SU-DHL-6 (cell line): ENCODE results near the gene FAAP100.

ENCODE experiments used
- H2AFZ ChIP-seq: fragments of 200-600 bp; sonication (generic); 2 replicates; pipeline ENCODE4 v1.6.1; 2014; ENCODE audit warnings: low read depth, mild to moderate bottlenecking, moderate library complexity, mixed read lengths, antibody characterized with exemption, low read length; ENCODE audit not compliant: severe bottlenecking
- H3F3A ChIP-seq: fragments of 200-600 bp; shearing (Covaris generic); 2 replicates; pipeline ENCODE4 v1.6.0; 2016; ENCODE audit warnings: antibody characterized with exemption, mild to moderate bottlenecking; ENCODE audit not compliant: insufficient read depth
- H3K27ac ChIP-seq: fragments of 200-600 bp; sonication (generic); 2 replicates; pipeline ENCODE4 v1.5.1; 2016; ENCODE audit warnings: low read depth, mild to moderate bottlenecking, low read length, moderate library complexity, mixed read lengths
- H3K27me3 ChIP-seq: fragments of 200-600 bp; sonication (generic), shearing (Covaris generic); 2 replicates; pipeline ENCODE4 v1.6.0; 2014; ENCODE audit warnings: mild to moderate bottlenecking, low read length
- H3K36me3 ChIP-seq: fragments of 200-600 bp; sonication (generic); 2 replicates; pipeline ENCODE4 v1.6.1; 2014; ENCODE audit warnings: mild to moderate bottlenecking, low read length, mixed read lengths
- H3K4me2 ChIP-seq: fragments of 300-600, 200-600 bp; shearing (Covaris generic), sonication (generic); 2 replicates; pipeline ENCODE4 v1.6.0; 2014; ENCODE audit warnings: low read length, low read depth, mild to moderate bottlenecking; ENCODE audit not compliant: poor library complexity, severe bottlenecking
- H3K4me3 ChIP-seq: fragments of 200-600 bp; sonication (generic); 2 replicates; pipeline ENCODE4 v1.5.1; 2014; ENCODE audit warnings: antibody characterized with exemption, low read length, mild to moderate bottlenecking, mixed read lengths; ENCODE audit not compliant: insufficient read depth, poor library complexity, severe bottlenecking
- H3K79me2 ChIP-seq: fragments of 200-600 bp; sonication (generic); 2 replicates; pipeline ENCODE4 v1.6.1; 2014; ENCODE audit warnings: mild to moderate bottlenecking, low read length, moderate library complexity; ENCODE audit not compliant: insufficient read depth
- H3K9ac ChIP-seq: fragments of 200-600 bp; sonication (generic); 2 replicates; pipeline ENCODE4 v1.7.0; 2014; ENCODE audit warnings: mild to moderate bottlenecking, low read length
- H3K9me2 ChIP-seq: fragments of 200-600 bp; sonication (generic); replicated peaks from 2 replicates; pipeline ENCODE4 v1.6.1; 2014; ENCODE audit warnings: low read length; ENCODE audit not compliant: insufficient read depth
- H3K9me3 ChIP-seq: fragments of 200-600 bp; sonication (generic); 2 replicates; pipeline ENCODE4 v1.6.1; 2014; ENCODE audit warnings: low read length, mixed read lengths; ENCODE audit not compliant: insufficient read depth
- H4K20me1 ChIP-seq: fragments of 200-600 bp; sonication (generic); 2 replicates; pipeline ENCODE4 v1.6.1; 2014; ENCODE audit warnings: low read depth, mild to moderate bottlenecking, antibody characterized with exemption, low read length, moderate library complexity, mixed read lengths
- CTCF ChIP-seq: fragments of 200-600 bp; sonication (generic); IDR thresholded peaks from one replicate; pipeline ENCODE4 v1.5.1; 2017; ENCODE audit warnings: antibody characterized with exemption, mild to moderate bottlenecking, low read length, moderate library complexity; ENCODE audit not compliant: insufficient read depth, poor library complexity, severe bottlenecking
- EZH2phosphoT487 ChIP-seq: fragments of 200-600 bp; sonication (generic), shearing (Covaris generic); conservative IDR thresholded peaks from 2 replicates; pipeline ENCODE4 v1.6.1; 2018; ENCODE audit warnings: mild to moderate bottlenecking, antibody characterized with exemption, low read length, moderate library complexity, mixed read lengths

The FAAP100 gene

GRCh38 chr17:81556175-81556691, 4.1 kb upstream of the FAAP100 start:
- H3K9ac ChIP-seq, result no peak overlapping the region
- TF ChIP-seq EZH2phosphoT487, result no peak
- TF ChIP-seq CTCF, result no peak
- H3K9me2 ChIP-seq, result no peaks in the 10 kb centered on the region
- no peak overlapping the region for H3K4me2 ChIP-seq
- H3K79me2 ChIP-seq, result peaks cover 9% of the 10 kb centered on the region
- H3K4me3 ChIP-seq, result no peak overlapping the region
- 0 out of 2 replicates have a peak, but pooled peaks cover 2% of the 10 kb centered on the region for H3K36me3 ChIP-seq
- no peaks in the 10 kb centered on the region for H3K9me3 ChIP-seq
- no peaks in the 10 kb centered on the region for H3F3A ChIP-seq
- no peak overlapping the region for H2AFZ ChIP-seq
- H3K27me3 ChIP-seq, result no peaks in the 10 kb centered on the region
- H4K20me1 ChIP-seq, result no peaks in the 10 kb centered on the region; the same call in 1 of the 2 replicates
- no peak overlapping the region for H3K27ac ChIP-seq

DNA sequence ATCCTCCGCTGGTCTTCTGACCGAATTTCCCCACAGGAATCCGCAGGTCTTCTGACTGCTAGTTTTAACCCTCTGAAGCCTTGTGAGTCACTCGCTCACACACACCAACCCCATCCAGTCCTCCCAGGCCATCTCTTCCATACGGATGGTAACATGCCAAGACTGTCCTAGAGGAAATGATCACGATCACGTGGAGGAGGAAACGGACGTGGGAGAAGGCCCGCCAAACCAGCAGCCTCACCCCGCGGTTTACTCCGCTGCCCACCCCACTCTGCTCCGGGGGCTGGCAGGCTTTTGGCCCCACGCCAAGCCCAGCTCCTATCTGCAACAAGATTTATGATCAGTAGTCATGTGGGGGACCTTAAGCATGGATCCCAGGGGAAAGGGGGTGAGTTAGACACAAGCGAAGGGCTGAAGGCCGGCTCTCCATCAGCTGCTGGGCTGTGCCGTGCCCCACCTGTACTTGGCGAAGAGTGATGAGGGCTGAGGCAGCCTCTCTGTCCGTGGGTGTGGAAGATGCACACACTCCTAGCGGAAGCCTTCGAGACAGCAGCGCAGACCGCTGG, 1.5 kb upstream of the FAAP100 start:
- Histone ChIP-seq H3K4me3 (peak overlapping the region; percentile 77), H3F3A (no peaks in the 10 kb centered on the region), H3K36me3 (no peaks in the 10 kb centered on the region), H3K9ac (peak overlapping the region; percentile 99), H2AFZ (no peak overlapping the region), H3K79me2 (peaks cover 14% of the 10 kb centered on the region), H3K4me2 (peak overlapping the region; percentile 97), H3K9me2 (no peaks in the 10 kb centered on the region), H3K9me3 (no peaks in the 10 kb centered on the region), H4K20me1 (no peaks in the 10 kb centered on the region; the same call in 1 of the 2 replicates), H3K27me3 (no peaks in the 10 kb centered on the region), H3K27ac (peak overlapping the region; percentile 54)
- TF ChIP-seq CTCF (no peak), EZH2phosphoT487 (no peak)

DNA sequence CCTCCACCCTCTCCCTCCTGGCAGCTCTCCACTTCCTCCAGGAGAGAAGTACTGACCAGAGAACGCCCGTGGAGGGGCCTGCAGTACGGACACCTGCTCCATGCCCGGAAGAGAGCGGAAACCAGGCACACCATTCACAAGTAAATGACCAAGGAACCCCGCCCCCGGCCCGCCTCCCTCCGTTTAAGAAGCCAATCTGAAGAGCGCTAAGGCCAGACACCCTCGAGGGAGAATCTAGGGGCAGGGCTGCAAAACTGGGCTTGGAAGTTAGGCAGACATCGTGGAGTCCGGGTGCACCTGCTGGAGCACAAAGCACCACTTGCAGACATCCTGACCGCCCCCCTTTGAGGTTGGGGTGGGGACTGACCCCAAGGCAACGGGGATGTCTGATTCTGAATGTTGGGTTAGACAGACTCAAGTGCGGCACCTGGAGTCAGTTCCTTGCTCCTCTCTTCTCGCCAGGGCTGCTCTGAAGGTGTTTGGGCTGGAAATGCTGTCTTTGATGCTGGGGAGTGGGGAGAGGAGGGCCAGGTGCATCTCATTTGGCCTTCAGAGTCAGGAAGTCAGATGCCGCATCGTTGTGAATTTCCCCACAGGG, 964 bp upstream of the FAAP100 start:
- Histone ChIP-seq H3K27me3 (no peaks in the 10 kb centered on the region), H3K4me2 (peak overlapping the region; percentile 97), H3F3A (no peaks in the 10 kb centered on the region), H3K4me3 (peak overlapping the region; percentile 77), H3K79me2 (peaks cover 14% of the 10 kb centered on the region), H4K20me1 (no peaks in the 10 kb centered on the region; the same call in 1 of the 2 replicates), H3K36me3 (no peaks in the 10 kb centered on the region), H3K9me3 (no peaks in the 10 kb centered on the region), H3K9me2 (no peaks in the 10 kb centered on the region), H3K27ac (peak overlapping the region; percentile 54), H3K9ac (peak overlapping the region; percentile 99), H2AFZ (peak overlapping the region; percentile 49)
- no peak for TF ChIP-seq EZH2phosphoT487
- no peak for TF ChIP-seq CTCF
